ENCODE results near the gene GABRD. TPM values are rescaled to one million over a fixed set of nuclear protein-coding genes. Genes with fewer than 3 reads are reported as not detected.

Gene GABRD
- total and polyA plus RNA-seq, 2 experiments from 2014 or later: not detected

DNA sequence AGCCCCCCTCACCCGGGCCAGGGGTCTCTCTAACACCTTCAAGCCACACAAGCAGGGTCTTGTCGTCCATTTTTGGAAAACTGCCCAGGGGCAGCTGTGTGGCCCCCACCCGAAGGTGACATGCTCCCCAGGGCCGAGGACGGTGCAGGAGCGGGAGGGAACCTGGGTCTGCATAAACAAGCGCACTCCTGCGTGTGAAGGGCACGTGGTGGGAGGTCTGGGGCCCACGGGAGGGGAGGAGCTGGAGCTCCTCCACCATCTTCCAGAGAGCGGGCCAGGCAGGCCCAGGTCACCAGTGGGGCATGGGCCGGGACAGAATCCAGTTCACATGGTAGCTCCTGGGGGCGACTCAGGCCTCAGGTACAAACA, 32.0 kb upstream of the GABRD start:
- Histone ChIP-seq H3K36me3 (ENCODE audit: low read depth) (no peaks in the 10 kb centered on the region), H3K9me2 (ENCODE audit: insufficient read depth) (no peaks in the 10 kb centered on the region), H3K4me1 (ENCODE audit: insufficient read depth) (peaks cover 3% of the 10 kb centered on the region; the same call in 1 of the 2 replicates), H3K79me2 (ENCODE audit: insufficient read depth) (no peaks in the 10 kb centered on the region), H3K27me3 (replicated peaks; ENCODE audit: insufficient read depth) (peaks cover 7% of the 10 kb centered on the region; the same call in 1 of the 2 replicates), H4K20me1 (ENCODE audit: insufficient read depth) (no peaks in the 10 kb centered on the region), H3K9ac (no peak overlapping the region), H3F3A (ENCODE audit: insufficient read depth) (no peaks in the 10 kb centered on the region), H3K27ac (no peak overlapping the region), H3K4me3 (no peak overlapping the region), H2AFZ (no peak overlapping the region), H3K9me3 (ENCODE audit: low read depth) (no peaks in the 10 kb centered on the region), H3K4me2 (ENCODE audit: unreplicated experiment) (no peak overlapping the region)
- in situ Hi-C loops (cut with MboI): no loop called here
- TF ChIP-seq EZH2phosphoT487 (IDR thresholded peaks at IDR 0.05; ENCODE audit: insufficient read depth, low read depth) (no peak), EZH2 (IDR thresholded peaks at IDR 0.05; ENCODE audit: insufficient read depth, poor library complexity, severe bottlenecking) (no peak)
- 78 to 81% methylated on average over 10 to 13 of the region's 13 CpGs for whole genome bisulfite sequencing, 2 experiments (ENCODE audit: low coverage in 1 of 2, low lambda C conversion rate in 2 of 2, missing lambda C conversion rate in 2 of 2)
- DNase-seq: no peak

DNA sequence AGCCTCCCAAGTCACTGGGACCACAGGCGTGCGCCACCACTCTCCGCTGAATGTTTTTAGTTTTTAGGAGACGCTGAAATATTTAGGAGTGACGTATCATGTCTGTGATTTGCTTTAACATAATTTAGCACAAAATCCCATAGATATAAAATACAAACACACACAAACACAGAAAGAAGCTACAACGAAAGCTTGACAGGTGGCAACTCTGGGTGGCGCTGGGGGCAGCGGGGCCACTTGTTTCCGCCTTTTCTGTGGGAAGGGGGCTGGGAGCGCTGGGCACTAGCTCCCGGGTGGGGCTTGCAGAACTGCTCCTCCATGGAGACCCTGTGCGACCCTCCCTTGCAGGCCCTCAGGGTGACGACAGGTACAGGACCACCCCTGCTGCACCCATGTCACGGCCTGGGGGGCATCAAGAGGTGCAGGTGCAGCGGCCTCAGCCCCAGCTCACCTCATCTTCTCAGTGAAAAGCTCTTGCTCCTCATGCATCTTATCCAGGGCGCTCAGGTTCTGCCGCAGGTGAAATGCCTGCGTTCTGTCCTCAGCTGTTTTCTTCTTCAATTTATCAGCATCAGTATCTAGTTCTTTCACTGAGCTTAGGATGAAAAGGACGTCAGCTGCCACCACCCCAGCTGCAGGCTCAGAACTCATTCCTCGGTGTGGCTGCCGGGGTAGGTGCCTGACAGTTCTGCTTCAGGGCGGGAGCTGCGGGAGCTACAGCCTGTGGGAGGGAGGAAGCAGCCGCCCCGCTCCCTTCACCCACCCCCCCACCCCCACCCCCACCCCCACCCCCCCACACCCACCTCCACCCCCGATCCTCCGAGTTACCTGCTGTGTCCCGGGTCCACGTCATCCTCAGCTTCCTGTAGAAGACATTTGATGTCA, 30.8 kb upstream of the GABRD start:
- no peak overlapping the region for H3K4me2 ChIP-seq (ENCODE audit: unreplicated experiment)
- peaks cover 3% of the 10 kb centered on the region; the same call in 1 of the 2 replicates for H3K4me1 ChIP-seq (ENCODE audit: insufficient read depth)
- peaks cover 7% of the 10 kb centered on the region; the same call in 1 of the 2 replicates for H3K27me3 ChIP-seq (replicated peaks; ENCODE audit: insufficient read depth)
- no peaks in the 10 kb centered on the region for H3K36me3 ChIP-seq (ENCODE audit: low read depth)
- H3K9ac ChIP-seq: no peak overlapping the region
- no peaks in the 10 kb centered on the region for H3F3A ChIP-seq (ENCODE audit: insufficient read depth)
- H3K27ac ChIP-seq: no peak overlapping the region
- TF ChIP-seq EZH2phosphoT487 (IDR thresholded peaks at IDR 0.05; ENCODE audit: insufficient read depth, low read depth): no peak
- no peak for TF ChIP-seq EZH2 (IDR thresholded peaks at IDR 0.05; ENCODE audit: insufficient read depth, poor library complexity, severe bottlenecking)
- H3K9me2 ChIP-seq (ENCODE audit: insufficient read depth): no peaks in the 10 kb centered on the region
- in situ Hi-C loops (cut with MboI): no loop called here
- no peak overlapping the region for H3K4me3 ChIP-seq
- H4K20me1 ChIP-seq (ENCODE audit: insufficient read depth): no peaks in the 10 kb centered on the region
- no peak overlapping the region for H2AFZ ChIP-seq
- H3K9me3 ChIP-seq (ENCODE audit: low read depth): no peaks in the 10 kb centered on the region
- DNase-seq: no peak
- 71 to 80% methylated on average over 25 to 29 of the region's 29 CpGs for WGBS, 2 experiments (ENCODE audit: low coverage in 1 of 2, low lambda C conversion rate in 2 of 2, missing lambda C conversion rate in 2 of 2)
- H3K79me2 ChIP-seq (ENCODE audit: insufficient read depth): no peaks in the 10 kb centered on the region

DNA sequence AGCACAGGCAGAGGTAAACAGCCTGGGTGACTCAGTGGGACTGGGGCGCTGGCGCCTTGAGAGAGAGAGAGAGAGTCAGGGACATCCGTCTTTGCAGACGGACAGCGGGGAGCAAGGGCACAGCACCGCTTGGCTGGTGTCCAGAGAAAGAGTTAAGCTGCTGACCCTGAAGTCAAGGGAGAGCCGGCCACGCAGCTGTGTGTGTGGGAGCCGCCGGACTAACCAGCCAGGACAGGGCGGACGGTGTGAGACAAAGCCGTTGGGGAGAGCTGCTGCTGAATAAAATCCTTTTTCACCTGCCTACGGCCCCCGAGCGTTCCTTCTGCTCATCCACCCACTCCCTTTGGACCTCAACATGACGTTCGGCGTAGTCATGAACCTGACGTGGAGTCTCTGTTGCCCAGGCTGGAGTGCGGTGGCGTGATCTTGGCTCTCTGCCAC, 30.0 kb upstream of the GABRD start:
- H4K20me1 ChIP-seq (ENCODE audit: insufficient read depth): no peaks in the 10 kb centered on the region
- no peaks in the 10 kb centered on the region for H3F3A ChIP-seq (ENCODE audit: insufficient read depth)
- TF ChIP-seq EZH2phosphoT487 (IDR thresholded peaks at IDR 0.05; ENCODE audit: insufficient read depth, low read depth) (no peak), EZH2 (IDR thresholded peaks at IDR 0.05; ENCODE audit: insufficient read depth, poor library complexity, severe bottlenecking) (no peak)
- H3K79me2 ChIP-seq (ENCODE audit: insufficient read depth): no peaks in the 10 kb centered on the region
- H3K27ac ChIP-seq: no peak overlapping the region
- H3K9ac ChIP-seq: no peak overlapping the region
- in situ Hi-C loops (cut with MboI): no loop called here
- H3K9me2 ChIP-seq (ENCODE audit: insufficient read depth): no peaks in the 10 kb centered on the region
- peaks cover 3% of the 10 kb centered on the region; the same call in 1 of the 2 replicates for H3K4me1 ChIP-seq (ENCODE audit: insufficient read depth)
- H3K4me3 ChIP-seq: no peak overlapping the region
- H3K36me3 ChIP-seq (ENCODE audit: low read depth): no peaks in the 10 kb centered on the region
- no peak overlapping the region for H2AFZ ChIP-seq
- peak; percentile 16 for DNase-seq
- 47 to 49% methylated on average over 22 of the region's 22 CpGs for WGBS, 2 experiments (ENCODE audit: low coverage in 1 of 2, low lambda C conversion rate in 2 of 2, missing lambda C conversion rate in 2 of 2)
- no peaks in the 10 kb centered on the region for H3K9me3 ChIP-seq (ENCODE audit: low read depth)
- no peak overlapping the region for H3K4me2 ChIP-seq (ENCODE audit: unreplicated experiment)
- peaks cover 10% of the 10 kb centered on the region for H3K27me3 ChIP-seq (replicated peaks; ENCODE audit: insufficient read depth)

DNA sequence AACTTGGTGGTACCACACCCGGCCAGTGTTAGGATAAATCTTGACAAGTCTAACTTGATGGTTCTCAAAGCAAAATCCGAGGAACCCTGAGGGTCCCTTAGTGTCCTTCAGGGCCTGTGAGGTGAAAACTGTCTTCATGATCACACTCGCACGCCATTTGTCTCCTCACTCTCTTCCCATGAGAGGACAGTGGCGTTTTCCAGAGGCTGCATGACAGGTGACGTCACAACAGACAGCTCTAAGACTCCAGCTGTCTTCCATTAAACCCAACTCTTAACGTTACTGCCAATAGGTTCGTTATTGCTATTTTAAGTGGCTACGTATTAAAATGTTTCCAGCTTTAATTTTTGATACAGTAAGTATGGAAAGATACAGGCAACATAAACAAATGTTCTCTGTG, 29.4 kb upstream of the GABRD start:
- DNase-seq: peak; percentile 65
- H4K20me1 ChIP-seq (ENCODE audit: insufficient read depth): no peaks in the 10 kb centered on the region
- no peaks in the 10 kb centered on the region for H3K36me3 ChIP-seq (ENCODE audit: low read depth)
- H3K79me2 ChIP-seq (ENCODE audit: insufficient read depth): no peaks in the 10 kb centered on the region
- H3K9me3 ChIP-seq (ENCODE audit: low read depth): no peaks in the 10 kb centered on the region
- WGBS, 2 experiments (ENCODE audit: low coverage in 1 of 2, low lambda C conversion rate in 2 of 2, missing lambda C conversion rate in 2 of 2): 7 to 9% methylated on average over 9 of the region's 9 CpGs
- in situ Hi-C loops (cut with MboI): no loop called here
- H3K4me2 ChIP-seq (ENCODE audit: unreplicated experiment): peak overlapping the region; percentile 18
- no peak overlapping the region for H3K9ac ChIP-seq
- H3K4me3 ChIP-seq: no peak overlapping the region
- H3K4me1 ChIP-seq (ENCODE audit: insufficient read depth): peaks cover 3% of the 10 kb centered on the region; the same call in 1 of the 2 replicates
- TF ChIP-seq EZH2 (IDR thresholded peaks at IDR 0.05; ENCODE audit: insufficient read depth, poor library complexity, severe bottlenecking) (no peak), EZH2phosphoT487 (IDR thresholded peaks at IDR 0.05; ENCODE audit: insufficient read depth, low read depth) (no peak)
- H3K27me3 ChIP-seq (replicated peaks; ENCODE audit: insufficient read depth): peaks cover 16% of the 10 kb centered on the region
- H3K27ac ChIP-seq: no peak overlapping the region
- H2AFZ ChIP-seq: peak overlapping the region; percentile 67
- H3F3A ChIP-seq (ENCODE audit: insufficient read depth): no peaks in the 10 kb centered on the region
- no peaks in the 10 kb centered on the region for H3K9me2 ChIP-seq (ENCODE audit: insufficient read depth)
